ENCODE results near the gene NFATC2. TPM values are rescaled to one million over a fixed set of nuclear protein-coding genes. Genes with fewer than 3 reads are reported as not detected.

The NFATC2 gene
- total RNA-seq, 4 donors from 2014 or later = 1.6 to 3.9 (median 2.8) TPM

DNA sequence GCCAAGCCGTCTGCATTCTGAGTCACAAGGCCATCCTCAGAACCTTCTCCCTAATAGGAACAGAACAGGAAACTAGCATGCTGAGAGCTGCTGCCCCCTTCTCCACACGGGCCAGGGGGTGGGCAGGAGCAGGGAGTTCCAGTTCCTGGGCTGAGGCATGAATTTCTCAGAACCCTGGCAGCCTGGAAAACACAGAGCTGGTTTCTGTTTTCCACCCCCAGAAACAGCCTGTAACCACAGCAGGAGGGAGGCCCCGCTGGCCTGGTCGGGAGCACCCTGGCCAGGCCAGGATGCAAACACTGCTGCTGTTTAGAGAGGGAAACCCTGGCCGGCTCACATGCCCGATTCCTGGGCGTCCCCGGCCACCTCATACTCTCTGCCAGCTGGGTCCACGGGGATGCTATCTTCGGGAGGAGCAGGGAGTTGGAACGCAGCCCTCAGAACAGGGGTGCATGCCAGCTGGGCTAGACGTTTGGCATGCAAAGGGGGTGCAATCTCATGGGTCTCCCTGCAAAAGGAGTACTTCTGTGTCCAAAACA lies 130.1 kb downstream of the NFATC2 start:
- TF ChIP-seq CTCF (IDR thresholded peaks at IDR 0.05 in 4 of 5, conservative IDR thresholded peaks at IDR 0.05 in 1 of 5) (no peak), POLR2A (IDR thresholded peaks at IDR 0.05) (no peak)
- intact Hi-C loops (cut with DNase I; ENCODE audit: low total_unique reads) = loop anchor here (2.0 to 5.0 kb wide), 2 partner anchors 35 to 44 kb away; no protein-coding TSS in a partner anchor
- peak overlapping the region; percentile 3 to 28 (median 18) for H3K4me3 ChIP-seq
- peaks cover 0 to 6% of the 10 kb centered on the region in 2 donors for H3K36me3 ChIP-seq
- H3K27ac ChIP-seq = peak overlapping the region; percentile 46 to 77 (median 58)
- in situ Hi-C loops (cut with MboI; ENCODE audit: low sequenced_read_pairs in 4 of 4) = no loop called here
- no peaks in the 10 kb centered on the region for H3K27me3 ChIP-seq
- H3K4me1 ChIP-seq = peaks cover 18 to 19% of the 10 kb centered on the region in 2 donors
- DNase-seq (peak in 1 of 2 donors; percentile 26), ATAC-seq (peak; percentile 22 to 34)
- no peaks in the 10 kb centered on the region for H3K9me3 ChIP-seq

DNA sequence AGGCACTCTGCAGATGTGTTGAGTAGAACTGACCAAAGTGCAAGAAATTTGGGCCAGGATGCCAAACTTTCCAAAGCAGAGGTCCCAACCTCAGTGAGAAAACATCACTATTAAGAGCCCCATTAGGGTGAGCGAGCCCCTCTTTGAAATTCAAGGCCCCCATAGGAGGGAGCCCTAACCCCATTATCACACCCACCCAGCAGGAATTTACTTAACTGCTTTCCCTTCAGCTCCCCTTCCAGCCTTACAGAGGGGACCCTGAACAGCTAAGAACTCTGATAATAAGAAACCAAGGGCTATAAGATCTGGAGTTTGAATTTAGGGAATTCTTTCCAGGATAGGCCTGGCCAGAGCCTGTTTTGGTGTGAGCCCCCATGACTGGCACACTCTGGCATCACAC lies 130.6 kb downstream of the NFATC2 start:
- H3K27ac ChIP-seq = peak overlapping the region; percentile 46 to 77 (median 58)
- ATAC-seq = no peak
- intact Hi-C loops (cut with DNase I; ENCODE audit: low total_unique reads) = loop anchor here (2.0 to 5.0 kb wide), 2 partner anchors 35 to 45 kb away; no protein-coding TSS in a partner anchor

GRCh38 chr20:51410586-51411325 lies 131.8 kb downstream of the NFATC2 start:
- DNase-seq (no peak), ATAC-seq (no peak)
- Histone ChIP-seq H3K4me1 (peaks cover 18 to 19% of the 10 kb centered on the region in 2 donors), H3K4me3 (no peak overlapping the region), H3K27ac (no peak overlapping the region), H3K9me3 (no peaks in the 10 kb centered on the region), H3K27me3 (no peaks in the 10 kb centered on the region), H3K36me3 (peaks cover 0 to 6% of the 10 kb centered on the region in 2 donors)
- TF ChIP-seq POLR2A (IDR thresholded peaks at IDR 0.05) (no peak), CTCF (IDR thresholded peaks at IDR 0.05 in 4 of 5, conservative IDR thresholded peaks at IDR 0.05 in 1 of 5) (no peak)
- intact Hi-C loops (cut with DNase I; ENCODE audit: low total_unique reads) = loop anchor here (5.0 kb wide), 1 partner anchor 37 kb away; no protein-coding TSS in a partner anchor
- in situ Hi-C loops (cut with MboI; ENCODE audit: low sequenced_read_pairs in 4 of 4) = no loop called here

More for the DNA sequence above, 130.6 kb downstream of the NFATC2 start:
- H3K4me3 ChIP-seq = no peak overlapping the region
- TF ChIP-seq POLR2A (IDR thresholded peaks at IDR 0.05) (no peak), CTCF (IDR thresholded peaks at IDR 0.05 in 4 of 5, conservative IDR thresholded peaks at IDR 0.05 in 1 of 5) (no peak)
- no peak for DNase-seq
- no peaks in the 10 kb centered on the region for H3K27me3 ChIP-seq
- peaks cover 18 to 19% of the 10 kb centered on the region in 2 donors for H3K4me1 ChIP-seq
- no peaks in the 10 kb centered on the region for H3K9me3 ChIP-seq
- in situ Hi-C loops (cut with MboI; ENCODE audit: low sequenced_read_pairs in 4 of 4) = no loop called here
- peaks cover 0 to 6% of the 10 kb centered on the region in 2 donors for H3K36me3 ChIP-seq

DNA sequence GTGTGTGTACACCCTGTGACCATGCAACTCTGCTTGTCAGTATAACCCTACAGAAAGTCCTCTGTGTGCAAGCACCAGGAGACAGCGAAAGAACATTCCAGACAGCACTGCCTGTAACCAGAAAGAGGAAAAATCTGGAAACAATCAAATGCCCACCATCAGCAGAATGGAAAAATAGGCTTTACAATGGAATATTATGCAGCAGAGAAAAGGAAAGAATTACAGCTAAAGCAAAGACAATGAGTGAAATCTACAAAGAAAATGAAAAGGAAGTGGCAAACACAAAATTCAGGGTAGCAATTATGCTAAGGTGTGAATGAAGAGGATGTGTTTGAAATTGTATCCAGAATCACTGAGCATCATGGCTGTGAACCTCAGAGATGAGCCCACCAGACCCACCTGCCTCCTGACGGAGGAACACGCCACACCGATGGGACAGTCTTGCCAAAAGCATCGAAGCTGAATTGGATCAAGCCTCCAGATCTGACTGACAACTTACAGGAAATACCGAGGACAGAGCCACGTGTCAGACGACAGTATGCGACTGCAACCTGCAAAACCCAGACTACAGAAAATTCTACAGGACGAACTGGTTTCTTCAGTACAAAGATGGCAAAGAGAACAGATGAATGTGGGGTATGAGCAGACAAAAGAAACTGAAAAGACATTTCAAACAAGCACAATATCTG lies 133.2 kb downstream of the NFATC2 start:
- Histone ChIP-seq H3K9me3 (no peaks in the 10 kb centered on the region), H3K36me3 (peaks cover 0 to 6% of the 10 kb centered on the region in 2 donors), H3K27me3 (no peaks in the 10 kb centered on the region), H3K27ac (no peak overlapping the region), H3K4me1 (peaks cover 16 to 19% of the 10 kb centered on the region in 2 donors), H3K4me3 (no peak overlapping the region)
- ATAC-seq (no peak), DNase-seq (no peak)
- TF ChIP-seq POLR2A (IDR thresholded peaks at IDR 0.05) = no peak
- no peak for TF ChIP-seq CTCF (IDR thresholded peaks at IDR 0.05 in 4 of 5, conservative IDR thresholded peaks at IDR 0.05 in 1 of 5)
- intact Hi-C loops (cut with DNase I; ENCODE audit: low total_unique reads) (no loop called here), in situ Hi-C loops (cut with MboI; ENCODE audit: low sequenced_read_pairs in 4 of 4) (no loop called here)
